SK-N-SH treated with all-trans-retinoic acid at 6 μM for 48 hours (cell line): ENCODE results near the gene NINL.

Experiments
- BACH2 ChIP-seq: fragments of 250-450 bp; sonication (Bioruptor Pico); IDR thresholded peaks from 2 replicates; pipeline ENCODE4 v1.9.0; 2021; ENCODE audit warnings: mild to moderate bottlenecking, borderline replicate concordance
- GLIS3 ChIP-seq: fragments of 250-450 bp; sonication (Bioruptor Pico); IDR thresholded peaks from 2 replicates; pipeline ENCODE4 v1.5.0; 2020; ENCODE audit warnings: mild to moderate bottlenecking, moderate library complexity
- ISL1 ChIP-seq: fragments of 250-450 bp; sonication (Bioruptor Pico); IDR thresholded peaks from 2 replicates; pipeline ENCODE4 v2.1.2; 2022; ENCODE audit warnings: mild to moderate bottlenecking, moderate library complexity
- PATZ1 ChIP-seq: fragments of 250-450 bp; sonication (Bioruptor Pico); IDR thresholded peaks from 2 replicates; pipeline ENCODE4 v1.8.0; 2020; ENCODE audit warnings: mild to moderate bottlenecking, moderate library complexity, borderline replicate concordance
- POU6F1 ChIP-seq: fragments of 250-450 bp; sonication (Bioruptor Pico); IDR thresholded peaks from 2 replicates; pipeline ENCODE4 v1.8.0; 2021; ENCODE audit warnings: low read depth, mild to moderate bottlenecking, moderate library complexity, borderline replicate concordance
- RARB ChIP-seq: fragments of 250-450 bp; sonication (Bioruptor Pico); IDR thresholded peaks from 2 replicates; pipeline ENCODE4 v1.8.0; 2021; ENCODE audit warnings: mild to moderate bottlenecking, moderate library complexity
- SNAI2 ChIP-seq: fragments of 250-450 bp; sonication (Bioruptor Pico); IDR thresholded peaks from 2 replicates; pipeline ENCODE4 v1.5.0; 2020; ENCODE audit warnings: mild to moderate bottlenecking, moderate library complexity
- TCF4 ChIP-seq: fragments of 250-450 bp; sonication (Bioruptor Pico); IDR thresholded peaks from 2 replicates; pipeline ENCODE4 v1.8.0; 2021; ENCODE audit warnings: mild to moderate bottlenecking, moderate library complexity, borderline replicate concordance
- TOX ChIP-seq: fragments of 250-450 bp; sonication (Bioruptor Pico); IDR thresholded peaks from 2 replicates; pipeline ENCODE4 v1.8.0; 2021; ENCODE audit warnings: mild to moderate bottlenecking, moderate library complexity, borderline replicate concordance
- TSHZ2 ChIP-seq: fragments of 250-450 bp; sonication (Bioruptor Pico); IDR thresholded peaks from 2 replicates; pipeline ENCODE4 v1.5.0; 2020; ENCODE audit warnings: mild to moderate bottlenecking, moderate library complexity
- ZFP3 ChIP-seq: fragments of 250-450 bp; sonication (Bioruptor Pico); IDR thresholded peaks from 2 replicates; pipeline ENCODE4 v1.5.0; 2020; ENCODE audit warnings: mild to moderate bottlenecking, moderate library complexity
- ZNF565 ChIP-seq: fragments of 450-650 bp; formaldehyde crosslinking; conservative IDR thresholded peaks from 2 replicates; pipeline ENCODE4 v1.5.0; 2020; ENCODE audit warnings: low read depth, mild to moderate bottlenecking, moderate library complexity
- ZNF8 ChIP-seq: fragments of 450-650 bp; formaldehyde crosslinking; IDR thresholded peaks from 2 replicates; pipeline ENCODE4 v1.5.0; 2020; ENCODE audit warnings: mild to moderate bottlenecking, moderate library complexity

- TF ChIP-seq BACH2 (CRISPR knock-in tag), result no peak
- no peak for TF ChIP-seq PATZ1 (CRISPR knock-in tag)
- no peak for TF ChIP-seq TSHZ2 (CRISPR knock-in tag)
- no peak for TF ChIP-seq ZFP3
- TF ChIP-seq GLIS3 (CRISPR knock-in tag), result no peak
- TF ChIP-seq TCF4, result no peak
- no peak for TF ChIP-seq RARB (CRISPR knock-in tag)
- no peak for TF ChIP-seq POU6F1 (CRISPR knock-in tag)
- TF ChIP-seq TOX, result no peak
- no peak for TF ChIP-seq SNAI2 (CRISPR knock-in tag)
- TF ChIP-seq ISL1 (CRISPR knock-in tag), result no peak
- no peak for TF ChIP-seq ZNF565 (CRISPR knock-in tag)
- TF ChIP-seq ZNF8, result no peak
Measured at GRCh38 chr20:25503936-25504335, 81.4 kb downstream of the NINL start.
